ENCODE measurements around the gene LDLRAD3.

The LDLRAD3 gene

GRCh38 chr11:35963911-35964310 is 20.0 kb downstream of the LDLRAD3 start:
- in situ Hi-C loops (cut with HindIII; ENCODE audit: low sequenced_read_pairs) = no loop called here
- DNase-seq (ENCODE audit: low read depth) = no peak
- no peak for TF ChIP-seq CTCF (IDR thresholded peaks at IDR 0.05; ENCODE audit: low read depth, low read length, missing control alignments)
- H3K4me3 ChIP-seq (ENCODE audit: low read depth, low read length) = no peak overlapping the region

GRCh38 chr11:35964841-35965240 is 21.0 kb downstream of the LDLRAD3 start:
- TF ChIP-seq CTCF (IDR thresholded peaks at IDR 0.05; ENCODE audit: low read depth, low read length, missing control alignments) = no peak
- no peak overlapping the region for H3K4me3 ChIP-seq (ENCODE audit: low read depth, low read length)
- in situ Hi-C loops (cut with HindIII; ENCODE audit: low sequenced_read_pairs) = no loop called here
- DNase-seq (ENCODE audit: low read depth) = no peak

- in situ Hi-C loops (cut with HindIII; ENCODE audit: low sequenced_read_pairs) = no loop called here
- TF ChIP-seq CTCF (IDR thresholded peaks at IDR 0.05; ENCODE audit: low read depth, low read length, missing control alignments) = no peak
- no peak for DNase-seq (ENCODE audit: low read depth)
These were observed 23.2 kb downstream of the LDLRAD3 start for GRCh38 chr11:35967042-35967441.

GRCh38 chr11:35968386-35969088 is 24.7 kb downstream of the LDLRAD3 start:
- DNase-seq (ENCODE audit: low read depth) = no peak
- no peak for TF ChIP-seq CTCF (IDR thresholded peaks at IDR 0.05; ENCODE audit: low read depth, low read length, missing control alignments)
- in situ Hi-C loops (cut with HindIII; ENCODE audit: low sequenced_read_pairs) = no loop called here
- no peak overlapping the region for H3K4me3 ChIP-seq (ENCODE audit: low read depth, low read length)

More at GRCh38 chr11:35967042-35967441, 23.2 kb downstream of the LDLRAD3 start:
- no peak overlapping the region for H3K4me3 ChIP-seq (ENCODE audit: low read depth, low read length)

GRCh38 chr11:35969089-35970042 is 25.5 kb downstream of the LDLRAD3 start:
- no peak for DNase-seq (ENCODE audit: low read depth)
- TF ChIP-seq CTCF (IDR thresholded peaks at IDR 0.05; ENCODE audit: low read depth, low read length, missing control alignments) = no peak
- in situ Hi-C loops (cut with HindIII; ENCODE audit: low sequenced_read_pairs) = no loop called here
- no peak overlapping the region for H3K4me3 ChIP-seq (ENCODE audit: low read depth, low read length)

GRCh38 chr11:35970445-35970844 is 26.6 kb downstream of the LDLRAD3 start:
- TF ChIP-seq CTCF (IDR thresholded peaks at IDR 0.05; ENCODE audit: low read depth, low read length, missing control alignments) = no peak
- in situ Hi-C loops (cut with HindIII; ENCODE audit: low sequenced_read_pairs) = no loop called here
- H3K4me3 ChIP-seq (ENCODE audit: low read depth, low read length) = no peak overlapping the region
- no peak for DNase-seq (ENCODE audit: low read depth)

All from astrocyte of the cerebellum (primary cell).